ENCODE measurements around the gene NUDT16. TPM values are rescaled to one million over a fixed set of nuclear protein-coding genes. Genes with fewer than 3 reads are reported as not detected.

The NUDT16 gene
- total and polyA plus RNA-seq, 9 of the 15 experiments (the other 6 are each of a cell fraction or from before 2014, with no cell fraction given): 1.5 to 11.4 (median 7.6) TPM

- TF ChIP-seq ZNF561 (CRISPR knock-in tag; conservative IDR thresholded peaks at IDR 0.05): no peak
- TF ChIP-seq VEZF1 (CRISPR knock-in tag; IDR thresholded peaks at IDR 0.05): no peak
These were observed 45.7 kb downstream of the NUDT16 start (continued) for GRCh38 chr3:131427226-131427625.

GRCh38 chr3:131431754-131432153 lies 50.2 kb downstream of the NUDT16 start:
- BruUV-seq (replicated peaks): no TSS peak

GRCh38 chr3:131432441-131432840 lies 50.9 kb downstream of the NUDT16 start:
- no peak for DNase-seq (ENCODE audit: extremely low read depth in 1 of 4, low spot score in 3 of 4)
- WGBS (ENCODE audit: insufficient coverage, low coverage, missing lambda C conversion rate): 7% methylated on average over 2 of the region's 3 CpGs
- no peaks in the 10 kb centered on the region for H4K20me1 ChIP-seq (replicated peaks; ENCODE audit: control insufficient read depth, insufficient read depth, low read length)
- H3K9me3 ChIP-seq (replicated peaks; ENCODE audit: control insufficient read depth, insufficient read depth, low read depth, low read length): no peaks in the 10 kb centered on the region
- no peaks in the 10 kb centered on the region for H3K4me1 ChIP-seq (replicated peaks in 1 of 2; ENCODE audit: control insufficient read depth in 2 of 2, insufficient read depth in 2 of 2, low read length in 2 of 2)
- no peaks in the 10 kb centered on the region for H3K27me3 ChIP-seq (ENCODE audit: control insufficient read depth in 2 of 2, insufficient read depth in 2 of 2, low read length in 2 of 2)
- in situ Hi-C loops (cut with MboI) (no loop called here), intact Hi-C loops (cut with micrococcal nuclease) (no loop called here)
- BruUV-seq (replicated peaks): no TSS peak
- no peak for ATAC-seq
- no peaks in the 10 kb centered on the region for H3K36me3 ChIP-seq (ENCODE audit: control insufficient read depth, insufficient read depth, low read length)
- H3K4me3 ChIP-seq: no peak overlapping the region
- no peak overlapping the region for H3K27ac ChIP-seq (ENCODE audit: extremely low read depth, low read depth, low read length)
- no peak for FAIRE-seq
- no peaks in the 10 kb centered on the region for H3K9me1 ChIP-seq (ENCODE audit: control insufficient read depth, insufficient read depth, low read length)
- no peaks in the 10 kb centered on the region for H3K79me2 ChIP-seq (ENCODE audit: control insufficient read depth, insufficient read depth, low read length)
- no peak overlapping the region for H3K9ac ChIP-seq (ENCODE audit: insufficient read depth in 1 of 2, low read depth in 2 of 2, low read length in 2 of 2)
- CTCF ChIA-PET (ENCODE audit: low intra/inter-chr PET ratio): no interaction called here
- no peak overlapping the region for H3K4me2 ChIP-seq (ENCODE audit: insufficient read depth, low read length)
- POLR2A ChIA-PET: no interaction called here
- H2AFZ ChIP-seq (ENCODE audit: low read depth, low read length): no peak overlapping the region
- TF ChIP-seq CBX3 (IDR thresholded peaks at IDR 0.05; ENCODE audit: borderline replicate concordance in 1 of 2, low read length in 2 of 2): no peak
- no peak for TF ChIP-seq ZC3H4 (CRISPR knock-in tag; IDR thresholded peaks at IDR 0.05; ENCODE audit: borderline replicate concordance)
- TF ChIP-seq BRF2 (IDR thresholded peaks at IDR 0.05; ENCODE audit: borderline replicate concordance, insufficient read depth, insufficient read length): no peak
- no peak for TF ChIP-seq MBD1 (CRISPR knock-in tag; IDR thresholded peaks at IDR 0.05)
- no peak for TF ChIP-seq PCBP1 (IDR thresholded peaks at IDR 0.05; ENCODE audit: low read depth, low read length, poor library complexity, severe bottlenecking)

More at GRCh38 chr3:131431754-131432153, 50.2 kb downstream of the NUDT16 start:
- POLR2A ChIA-PET: no interaction called here
- intact Hi-C loops (cut with micrococcal nuclease) (no loop called here), in situ Hi-C loops (cut with MboI) (no loop called here)
- Histone ChIP-seq H3K9me3 (replicated peaks; ENCODE audit: control insufficient read depth, insufficient read depth, low read depth, low read length) (no peaks in the 10 kb centered on the region), H3K27me3 (ENCODE audit: control insufficient read depth in 2 of 2, insufficient read depth in 2 of 2, low read length in 2 of 2) (no peaks in the 10 kb centered on the region), H3K79me2 (ENCODE audit: control insufficient read depth, insufficient read depth, low read length) (no peaks in the 10 kb centered on the region), H4K20me1 (replicated peaks; ENCODE audit: control insufficient read depth, insufficient read depth, low read length) (no peaks in the 10 kb centered on the region), H3K9ac (ENCODE audit: insufficient read depth in 1 of 2, low read depth in 2 of 2, low read length in 2 of 2) (no peak overlapping the region), H2AFZ (ENCODE audit: low read depth, low read length) (no peak overlapping the region), H3K27ac (ENCODE audit: extremely low read depth, low read depth, low read length) (no peak overlapping the region), H3K4me1 (replicated peaks in 1 of 2; ENCODE audit: control insufficient read depth in 2 of 2, insufficient read depth in 2 of 2, low read length in 2 of 2) (no peaks in the 10 kb centered on the region), H3K36me3 (ENCODE audit: control insufficient read depth, insufficient read depth, low read length) (no peaks in the 10 kb centered on the region), H3K4me3 (no peak overlapping the region), H3K4me2 (ENCODE audit: insufficient read depth, low read length) (no peak overlapping the region), H3K9me1 (ENCODE audit: control insufficient read depth, insufficient read depth, low read length) (no peaks in the 10 kb centered on the region)
- no peak for DNase-seq (ENCODE audit: extremely low read depth in 1 of 4, low spot score in 3 of 4)
- WGBS (ENCODE audit: insufficient coverage, low coverage, missing lambda C conversion rate): 0% methylated on average over 4 of the region's 5 CpGs
- CTCF ChIA-PET (ENCODE audit: low intra/inter-chr PET ratio): no interaction called here
- no peak for TF ChIP-seq ZNF324 (CRISPR knock-in tag; IDR thresholded peaks at IDR 0.05)
- no peak for FAIRE-seq
- no peak for ATAC-seq

All from K562 (cell line).